Measurements from ENCODE around the gene DNAH3.

DNA sequence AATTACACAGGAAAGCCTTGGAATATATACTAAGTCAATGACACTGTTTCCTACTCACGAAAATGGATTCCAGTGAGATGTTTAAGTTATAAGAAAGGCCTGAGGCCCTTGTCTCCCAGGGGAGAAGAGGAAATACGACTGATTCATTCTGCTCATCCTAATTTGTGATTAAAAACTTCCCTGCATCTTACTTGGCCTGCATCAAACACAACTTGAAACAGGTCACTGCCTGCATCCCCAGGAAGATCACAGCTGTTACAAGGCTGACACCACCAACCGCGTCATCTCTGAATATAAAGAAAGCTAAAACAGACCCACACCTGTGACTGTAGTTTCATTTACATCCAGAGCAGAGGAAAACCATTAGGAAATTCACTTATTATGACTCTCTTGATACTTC lies 121.9 kb downstream of the DNAH3 start:
- TF ChIP-seq CTCF (conservative IDR thresholded peaks at IDR 0.05; ENCODE audit: low read length) (no peak), EZH2phosphoT487 (IDR thresholded peaks at IDR 0.05; ENCODE audit: borderline replicate concordance) (no peak)

Measured in Loucy (cell line).